ENCODE results near the gene SV2C.

DNA sequence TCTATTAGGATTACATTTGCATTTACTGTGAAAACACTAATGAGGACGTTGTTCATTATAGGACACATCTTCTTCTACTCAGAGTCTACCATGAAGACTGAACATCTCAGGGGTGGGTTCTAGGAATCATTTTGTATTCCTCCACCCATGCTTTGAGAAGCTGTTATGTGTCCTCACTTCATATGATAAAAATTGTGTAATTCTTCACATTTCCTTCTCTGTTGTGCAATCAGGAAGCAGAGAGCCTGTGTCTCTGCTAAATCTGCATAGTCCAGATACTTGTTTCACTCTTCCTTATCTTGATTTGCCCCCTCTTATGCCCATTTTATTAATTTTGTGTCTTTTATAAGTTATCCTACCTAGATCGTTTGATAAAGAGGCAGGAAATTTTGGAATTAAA, 222.1 kb downstream of the SV2C start:
- TF ChIP-seq, protein P1, sequence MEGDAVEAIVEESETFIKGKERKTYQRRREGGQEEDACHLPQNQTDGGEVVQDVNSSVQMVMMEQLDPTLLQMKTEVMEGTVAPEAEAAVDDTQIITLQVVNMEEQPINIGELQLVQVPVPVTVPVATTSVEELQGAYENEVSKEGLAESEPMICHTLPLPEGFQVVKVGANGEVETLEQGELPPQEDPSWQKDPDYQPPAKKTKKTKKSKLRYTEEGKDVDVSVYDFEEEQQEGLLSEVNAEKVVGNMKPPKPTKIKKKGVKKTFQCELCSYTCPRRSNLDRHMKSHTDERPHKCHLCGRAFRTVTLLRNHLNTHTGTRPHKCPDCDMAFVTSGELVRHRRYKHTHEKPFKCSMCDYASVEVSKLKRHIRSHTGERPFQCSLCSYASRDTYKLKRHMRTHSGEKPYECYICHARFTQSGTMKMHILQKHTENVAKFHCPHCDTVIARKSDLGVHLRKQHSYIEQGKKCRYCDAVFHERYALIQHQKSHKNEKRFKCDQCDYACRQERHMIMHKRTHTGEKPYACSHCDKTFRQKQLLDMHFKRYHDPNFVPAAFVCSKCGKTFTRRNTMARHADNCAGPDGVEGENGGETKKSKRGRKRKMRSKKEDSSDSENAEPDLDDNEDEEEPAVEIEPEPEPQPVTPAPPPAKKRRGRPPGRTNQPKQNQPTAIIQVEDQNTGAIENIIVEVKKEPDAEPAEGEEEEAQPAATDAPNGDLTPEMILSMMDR (conservative IDR thresholded peaks at IDR 0.05): no peak
- no peak for TF ChIP-seq ZFX (IDR thresholded peaks at IDR 0.05)
